ENCODE measurements around the gene ADGRD1.

ADGRD1 gene

DNA sequence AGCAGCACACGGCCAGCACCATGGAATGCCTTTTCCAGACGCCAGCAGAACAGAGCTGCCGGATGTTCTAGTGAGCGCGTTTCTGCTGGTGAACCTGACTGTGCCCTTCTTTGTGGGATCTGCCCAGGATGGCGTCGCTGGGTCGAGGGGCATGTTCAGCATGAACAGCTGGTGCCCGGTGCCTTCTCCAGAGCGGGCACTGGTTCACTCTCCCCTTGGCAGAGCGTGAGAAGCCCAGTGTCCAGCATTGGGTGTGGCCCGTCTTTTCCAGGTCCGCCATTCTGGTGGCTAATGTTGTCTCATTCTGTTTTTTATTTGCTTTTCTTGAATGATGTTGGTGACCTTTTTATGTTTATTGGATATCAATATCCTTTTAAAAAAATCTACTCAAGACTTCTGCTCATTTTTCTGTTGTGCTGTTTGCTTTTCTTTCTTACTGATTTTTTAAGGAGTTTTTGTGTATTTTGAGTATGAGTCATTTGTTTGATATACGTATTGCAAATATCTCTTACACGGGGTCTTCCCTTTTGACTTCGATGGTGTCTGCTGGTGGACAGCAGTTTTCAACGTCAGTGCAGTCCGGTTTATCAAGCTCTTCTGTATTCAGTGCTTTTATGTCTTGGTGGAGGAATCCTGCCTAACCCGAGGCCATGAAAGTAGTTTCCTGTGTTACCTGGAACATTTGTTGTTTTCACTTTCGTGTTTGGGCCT, 74.3 kb downstream of the ADGRD1 start:
- no peak for DNase-seq

DNA sequence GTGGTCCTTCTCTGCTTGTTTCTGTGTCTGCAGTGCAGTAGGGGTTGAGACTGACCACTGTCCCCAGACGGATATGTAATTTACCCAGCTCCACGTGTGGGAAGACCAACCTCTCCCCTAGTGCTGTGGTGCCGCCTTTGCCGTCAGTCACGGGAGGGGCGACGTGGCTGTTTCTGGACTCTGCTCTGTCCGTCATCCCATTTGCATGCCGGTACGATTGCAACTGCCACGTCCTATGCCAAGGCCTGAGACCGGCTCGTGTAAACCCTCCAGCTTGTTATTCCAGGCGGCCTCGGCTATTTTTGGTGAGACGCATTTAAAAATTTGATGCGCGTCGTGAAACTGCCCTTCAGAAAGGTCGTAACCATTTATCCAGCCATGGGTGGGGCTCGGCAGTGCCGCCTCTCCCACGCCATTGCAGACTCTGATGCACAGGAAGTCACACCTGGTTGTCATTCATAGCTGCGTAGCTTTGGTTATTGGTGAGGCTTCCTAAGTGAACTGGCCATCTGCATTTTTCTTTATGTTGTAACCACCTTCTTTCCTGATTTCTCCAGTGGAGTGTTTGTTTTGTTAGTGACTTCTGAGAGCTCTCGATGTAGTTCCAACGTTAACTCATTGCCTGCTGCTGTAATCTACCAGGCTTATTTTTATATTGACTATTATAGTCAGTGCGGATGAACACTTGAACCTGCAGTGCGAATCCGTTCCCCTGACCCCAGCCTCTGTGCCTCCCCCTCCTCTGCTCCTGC, 75.1 kb downstream of the ADGRD1 start:
- no peak for DNase-seq

DNA sequence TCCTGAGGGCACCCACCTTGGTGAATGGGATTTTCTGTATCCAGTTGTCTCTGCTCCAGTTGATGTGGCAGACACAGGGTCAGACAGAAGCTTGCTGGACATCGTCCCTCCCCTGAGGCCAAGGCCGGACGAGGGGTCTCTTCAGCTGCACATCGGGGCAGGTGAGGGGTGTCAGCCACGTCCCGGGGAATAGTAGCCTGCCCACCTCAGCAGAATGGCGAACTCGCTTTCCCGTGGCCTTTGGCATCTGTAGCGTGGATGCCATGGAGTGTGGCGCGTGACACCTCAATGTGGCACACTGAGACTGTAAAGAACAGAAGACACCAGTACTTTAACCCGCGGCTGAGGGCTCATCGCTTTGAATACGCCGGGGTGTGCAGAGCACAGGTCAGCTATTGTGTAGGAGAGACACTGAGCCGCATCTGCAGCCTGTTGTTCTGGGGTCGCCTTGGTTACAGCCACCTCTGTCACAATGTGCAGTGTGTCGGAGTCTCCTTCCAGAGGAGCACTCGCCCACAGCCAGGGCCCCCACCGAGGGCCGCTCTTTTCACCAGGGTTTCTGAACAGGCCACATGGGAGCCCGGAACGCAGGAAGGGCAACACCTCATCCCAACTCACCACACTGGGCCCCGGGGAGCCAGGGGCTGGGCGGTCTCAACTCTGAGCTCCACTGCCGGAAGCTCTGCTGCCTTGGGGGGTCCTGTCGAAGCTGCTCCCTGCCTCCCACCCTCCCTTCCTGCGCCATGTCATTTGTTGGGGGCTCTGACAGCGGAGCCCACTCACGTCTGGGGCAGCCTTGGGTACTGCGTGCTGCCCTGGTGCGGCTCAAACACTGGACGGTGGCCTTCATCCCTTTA, 77.0 kb downstream of the ADGRD1 start:
- DNase-seq = no peak

DNA sequence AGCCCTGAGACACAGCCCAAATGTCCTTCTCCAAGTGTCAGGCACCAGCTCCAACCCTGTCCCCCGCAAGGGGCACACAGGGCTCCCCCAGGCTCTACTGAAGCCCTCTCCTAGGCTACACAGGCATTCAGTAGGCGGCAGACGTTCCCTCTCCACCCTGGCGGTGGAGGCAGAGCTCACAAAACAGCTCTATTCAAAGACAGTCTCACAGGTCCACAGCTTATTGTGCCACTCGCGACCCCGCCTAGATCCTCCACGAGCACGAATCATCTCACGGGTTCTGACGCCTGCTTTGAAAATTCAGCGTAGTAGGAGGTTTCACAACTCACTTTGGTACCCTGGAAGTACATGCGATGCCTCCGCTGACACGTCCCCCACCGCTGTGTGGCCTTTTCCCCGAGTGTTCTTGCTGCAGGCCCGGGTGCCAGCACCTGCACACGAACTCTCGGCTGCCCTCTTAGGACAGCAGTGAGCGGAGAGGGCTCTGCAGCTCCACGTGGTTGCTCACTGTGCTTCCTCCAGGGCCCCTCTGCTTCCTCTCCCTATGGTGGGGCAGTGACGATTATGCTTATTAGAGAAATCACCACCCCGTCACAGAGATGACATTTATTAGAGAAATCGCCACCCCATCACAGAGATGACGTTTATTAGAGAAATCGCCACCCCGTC, 78.5 kb downstream of the ADGRD1 start:
- DNase-seq = no peak

DNA sequence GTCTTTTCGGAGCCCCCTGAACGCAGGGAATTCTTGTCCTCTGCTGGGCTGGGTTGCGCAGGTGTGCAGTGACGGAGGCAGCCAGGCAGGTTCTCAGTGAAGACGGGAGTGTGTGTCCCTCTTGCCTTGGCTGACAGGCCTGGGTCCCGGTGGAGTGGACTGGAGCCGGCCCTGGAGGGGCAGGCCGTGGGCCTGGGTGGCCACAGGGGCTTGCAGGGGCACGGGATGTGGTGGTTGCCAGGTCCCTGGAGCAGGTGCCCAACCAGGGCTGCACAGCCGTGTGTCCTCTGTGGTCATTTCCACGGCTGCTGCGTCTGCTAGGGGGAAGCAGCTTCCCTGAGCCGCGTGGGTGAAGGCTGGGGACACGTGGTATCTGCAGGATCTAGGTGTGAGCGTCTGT, 79.8 kb downstream of the ADGRD1 start:
- DNase-seq = no peak

DNA sequence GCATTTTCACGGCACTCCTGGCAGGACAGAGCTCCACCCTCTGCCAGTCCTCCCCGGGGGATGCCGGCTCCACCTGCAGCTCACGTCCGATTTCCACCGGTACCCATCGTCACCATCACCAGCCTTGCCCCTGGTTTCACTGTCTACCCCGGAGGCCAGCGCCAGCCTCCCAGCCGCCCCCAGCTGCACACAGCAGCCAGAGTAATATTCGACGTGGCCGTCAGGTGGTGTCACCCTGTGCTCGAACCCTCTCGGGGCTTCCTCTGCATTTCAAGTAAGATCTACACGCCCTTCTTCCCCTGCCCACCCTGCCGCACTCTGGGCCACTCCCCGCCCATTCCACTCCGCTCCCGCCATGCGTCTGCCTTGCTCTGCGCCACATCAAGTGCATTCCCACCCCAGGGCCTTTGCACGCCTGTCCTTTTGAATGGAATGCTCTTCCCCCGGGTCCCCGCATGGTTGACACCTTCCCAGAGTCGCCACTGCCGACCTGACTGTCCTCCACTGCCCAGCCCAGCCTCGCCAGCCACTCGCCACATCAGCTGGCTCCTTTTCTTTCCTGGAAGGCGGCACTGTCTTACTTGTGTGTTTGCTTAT, 80.3 kb downstream of the ADGRD1 start:
- no peak for DNase-seq

DNA sequence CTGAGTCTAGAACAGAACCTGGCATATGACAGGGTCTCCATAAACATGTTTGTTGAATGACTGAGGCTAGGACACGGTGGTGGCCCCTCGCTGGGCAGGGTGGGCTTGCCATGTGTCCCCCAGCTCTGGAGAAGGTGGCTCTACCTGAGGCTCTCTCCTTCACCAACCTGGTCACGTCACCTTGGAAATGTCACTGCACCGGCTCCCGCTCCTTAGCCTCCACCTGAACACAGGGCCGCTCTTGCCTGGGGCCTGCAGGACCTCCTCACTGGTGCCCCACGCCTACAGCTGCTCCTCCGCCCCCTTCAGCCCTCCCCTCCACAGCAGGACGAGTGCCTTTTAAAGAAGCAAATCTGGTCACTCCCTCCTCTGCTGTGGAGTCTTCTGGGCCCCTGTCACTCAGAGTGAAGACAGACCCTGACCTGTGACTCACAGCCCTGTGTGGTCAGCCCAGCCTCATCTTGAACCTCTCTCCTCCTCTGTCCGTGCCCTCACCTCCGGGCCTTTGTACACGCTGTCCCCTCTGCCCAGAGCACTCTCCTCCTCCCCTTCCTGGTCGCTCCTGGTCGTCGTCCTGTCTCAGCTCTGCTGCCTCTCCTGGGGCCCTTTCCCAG, 81.0 kb downstream of the ADGRD1 start:
- no peak for DNase-seq

DNA sequence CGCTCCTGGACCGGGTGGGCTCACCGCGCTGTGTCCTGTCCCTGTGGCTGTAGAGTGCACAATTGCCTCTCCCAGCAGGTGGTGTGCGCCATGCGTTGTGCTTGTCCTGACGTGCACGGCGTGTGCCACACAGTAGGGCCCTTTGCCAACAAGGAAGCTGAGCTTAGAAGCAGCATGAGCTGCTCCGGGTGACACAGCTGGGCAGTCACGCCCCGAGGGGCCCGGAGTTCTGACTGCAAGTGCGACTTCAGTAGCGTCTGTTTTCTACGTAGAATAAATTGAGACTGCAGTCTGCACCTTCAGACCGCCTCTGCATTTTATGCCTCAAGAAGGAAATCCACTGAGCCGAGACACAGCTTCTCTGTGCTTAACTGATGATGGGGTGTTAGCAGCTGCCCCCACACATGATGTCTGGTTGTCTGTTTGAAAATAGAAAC, 81.6 kb downstream of the ADGRD1 start:
- DNase-seq = no peak

DNA sequence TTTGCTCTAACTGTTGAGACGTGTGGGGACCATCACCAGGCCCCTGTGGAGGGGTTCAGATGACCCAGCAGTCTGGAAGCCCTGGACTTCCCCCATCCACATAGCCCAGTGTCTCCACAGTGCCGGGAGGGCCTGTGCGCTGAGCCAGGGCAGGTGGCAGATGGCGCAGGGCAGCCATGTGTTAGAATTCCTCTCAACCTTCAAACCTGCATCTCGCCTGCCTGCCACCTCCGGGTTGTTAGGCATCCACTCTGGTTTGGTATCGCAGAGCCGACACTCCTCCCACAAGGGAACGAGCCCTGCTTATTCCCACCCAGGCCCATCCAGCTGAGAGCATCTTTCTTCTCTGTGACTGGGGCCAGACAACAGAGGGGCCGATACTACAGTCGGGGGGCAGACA, 84.5 kb downstream of the ADGRD1 start:
- no peak for DNase-seq

DNA sequence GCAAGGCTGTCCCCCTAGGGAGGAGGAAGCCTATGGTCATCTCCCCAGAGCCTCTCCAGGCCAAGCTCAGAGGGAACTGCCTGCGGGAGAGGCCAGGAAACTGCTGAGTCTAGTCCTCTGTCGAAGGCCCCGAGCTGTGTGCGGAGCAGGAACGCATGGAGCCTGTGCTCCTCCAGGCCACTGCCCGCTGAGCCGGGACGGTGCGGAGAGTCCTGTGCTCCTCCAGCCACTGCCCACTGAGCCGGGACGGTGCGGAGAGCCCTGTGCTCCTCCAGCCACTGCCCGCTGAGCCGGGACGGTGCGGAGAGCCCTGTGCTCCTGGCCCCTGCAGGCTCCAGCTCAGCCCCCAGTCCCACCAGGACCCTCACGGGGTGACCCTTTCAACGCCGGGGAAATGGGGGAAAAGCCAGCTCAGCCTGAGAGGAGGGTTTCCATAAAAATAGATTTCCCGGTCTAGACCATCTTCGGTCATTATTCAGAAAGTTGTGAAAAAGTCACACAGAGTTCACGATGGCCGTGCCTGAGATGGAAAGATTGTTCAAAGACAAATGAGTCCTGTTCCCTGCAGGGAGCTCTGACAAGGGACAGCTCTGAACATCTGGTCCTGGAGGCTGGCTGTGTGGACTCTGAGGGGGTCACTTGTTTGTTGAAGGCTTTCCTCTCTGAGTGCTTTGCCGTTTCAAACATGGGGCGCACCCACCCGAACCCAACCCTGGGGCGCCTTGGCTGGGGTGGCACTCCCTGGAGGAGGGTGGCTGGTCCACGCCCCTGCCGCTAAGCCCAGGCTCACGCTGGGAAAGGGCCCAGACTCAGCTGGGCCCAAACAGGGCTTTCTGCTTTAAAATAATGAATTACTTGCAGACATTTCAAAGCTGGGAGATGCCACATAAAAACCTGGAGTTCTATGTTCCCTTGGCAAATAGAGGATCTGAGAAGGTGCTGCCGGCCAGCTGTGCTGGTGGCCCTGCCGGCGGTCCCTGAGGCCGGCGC, 85.5 kb downstream of the ADGRD1 start:
- DNase-seq = no peak

DNA sequence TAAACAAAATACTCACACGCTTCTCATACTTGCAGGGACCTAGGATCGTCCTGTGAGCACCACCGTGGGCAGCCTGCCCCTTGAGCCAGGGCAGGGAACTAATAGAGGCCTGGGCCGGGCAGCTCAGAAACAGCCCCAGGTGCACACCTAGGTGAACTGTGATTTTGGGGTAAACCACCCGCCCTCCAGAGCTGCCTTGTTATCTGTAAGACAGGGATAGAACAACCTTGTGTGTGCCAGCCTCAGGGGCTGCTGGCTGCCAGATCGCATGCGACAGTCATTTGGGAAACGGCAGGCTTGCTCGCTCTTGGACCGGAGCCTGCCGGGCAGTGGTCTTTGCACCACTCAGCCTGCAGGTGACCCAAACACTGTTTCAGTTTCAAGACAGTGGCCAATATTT, 86.8 kb downstream of the ADGRD1 start:
- no peak for DNase-seq

DNA sequence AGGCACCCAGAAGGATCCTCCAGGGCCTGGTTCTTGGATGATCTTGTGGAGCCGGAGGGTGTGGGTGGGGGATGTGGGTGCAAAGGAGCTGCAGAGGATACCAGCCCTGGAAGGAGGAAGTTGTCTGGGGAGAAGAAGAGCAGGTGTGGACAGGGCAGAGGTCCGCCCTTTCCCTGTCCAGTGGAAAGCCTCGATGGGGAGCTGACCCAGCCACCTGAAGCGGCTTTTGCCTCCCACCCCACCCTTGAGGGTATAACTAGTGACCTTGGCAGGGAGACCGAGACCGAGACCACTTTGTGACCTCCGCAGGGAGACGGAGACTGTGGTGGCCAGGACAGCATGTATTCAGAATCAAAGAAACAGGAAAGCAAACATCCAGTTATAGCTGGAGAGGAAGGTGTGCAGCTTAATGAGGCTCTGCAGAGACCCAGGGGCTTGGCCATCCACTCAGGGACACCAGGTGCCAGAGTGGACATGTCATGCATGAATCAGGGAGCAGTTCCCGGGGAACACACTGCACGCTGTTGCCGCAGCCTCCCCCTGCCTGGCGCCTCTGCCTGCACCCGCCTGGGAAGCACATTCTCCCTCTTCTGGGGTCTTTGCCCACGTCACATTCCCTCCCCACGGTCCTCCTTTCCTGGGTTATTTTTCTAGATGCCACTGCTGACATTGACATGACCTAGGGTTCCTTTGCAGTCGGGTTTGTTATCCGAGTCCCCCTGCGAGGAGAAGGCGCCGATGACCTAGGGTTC, 87.7 kb downstream of the ADGRD1 start:
- DNase-seq = no peak

DNA sequence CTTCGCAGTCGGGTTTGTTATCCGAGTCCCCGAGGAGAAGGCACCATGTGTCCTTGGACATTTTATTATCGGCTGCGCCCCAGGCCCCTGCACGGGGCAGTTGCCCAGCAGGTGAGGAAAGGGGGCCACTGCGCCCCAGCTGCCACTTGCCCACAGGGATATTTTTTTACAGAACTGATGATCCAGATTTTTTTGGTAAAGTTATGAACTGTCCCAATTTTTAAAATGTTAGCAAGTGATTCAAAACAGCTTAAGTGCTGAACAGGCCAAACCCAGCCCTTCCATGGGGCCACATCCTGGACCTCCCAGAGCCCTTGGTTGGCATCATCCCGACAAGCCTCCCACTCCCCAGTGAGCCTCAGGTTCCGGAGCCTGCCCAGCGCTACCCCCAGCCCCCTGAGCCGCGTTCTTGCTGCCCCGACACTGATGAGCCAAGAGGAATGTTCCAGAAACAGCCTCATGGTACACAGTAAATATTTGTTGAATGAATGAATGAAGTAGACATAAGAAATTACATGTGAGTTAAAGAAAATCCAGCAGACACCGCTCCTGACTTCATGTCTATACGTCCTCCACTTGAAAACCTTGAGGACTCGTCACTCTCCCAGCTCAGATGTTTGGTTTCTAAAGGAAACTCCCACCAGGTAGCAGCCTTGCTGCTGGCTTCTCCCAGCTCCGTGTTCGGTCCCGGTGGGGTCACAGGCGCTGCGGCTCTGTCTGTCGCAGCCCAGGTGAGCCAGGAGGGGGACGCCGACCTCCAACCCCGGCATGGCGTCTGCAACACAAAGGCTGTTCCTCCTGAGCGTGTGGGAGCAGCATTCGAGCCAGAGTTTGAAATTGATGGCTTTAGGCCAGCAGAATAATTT, 88.5 kb downstream of the ADGRD1 start:
- no peak for DNase-seq

DNA sequence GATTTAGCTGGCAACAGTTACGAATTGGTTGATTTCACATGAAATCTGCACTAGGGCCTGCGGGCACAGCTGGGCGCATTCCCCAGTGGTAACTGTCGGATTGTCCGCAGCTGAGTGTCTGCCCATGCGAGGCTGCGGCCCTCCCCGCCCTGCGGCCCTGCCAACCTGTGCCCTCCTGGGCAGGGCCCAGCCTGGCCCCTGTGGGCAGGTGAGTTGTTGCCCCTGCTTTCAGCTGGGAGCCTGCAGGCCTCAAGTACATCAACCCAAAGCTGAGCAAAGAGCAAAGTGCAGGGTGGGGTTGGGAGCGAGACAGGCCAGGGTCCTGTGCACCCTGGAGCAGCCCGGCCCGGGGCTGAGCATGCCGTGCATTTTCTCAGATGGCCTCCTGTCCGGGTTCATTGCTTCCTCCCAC, 89.1 kb downstream of the ADGRD1 start:
- DNase-seq = no peak

DNA sequence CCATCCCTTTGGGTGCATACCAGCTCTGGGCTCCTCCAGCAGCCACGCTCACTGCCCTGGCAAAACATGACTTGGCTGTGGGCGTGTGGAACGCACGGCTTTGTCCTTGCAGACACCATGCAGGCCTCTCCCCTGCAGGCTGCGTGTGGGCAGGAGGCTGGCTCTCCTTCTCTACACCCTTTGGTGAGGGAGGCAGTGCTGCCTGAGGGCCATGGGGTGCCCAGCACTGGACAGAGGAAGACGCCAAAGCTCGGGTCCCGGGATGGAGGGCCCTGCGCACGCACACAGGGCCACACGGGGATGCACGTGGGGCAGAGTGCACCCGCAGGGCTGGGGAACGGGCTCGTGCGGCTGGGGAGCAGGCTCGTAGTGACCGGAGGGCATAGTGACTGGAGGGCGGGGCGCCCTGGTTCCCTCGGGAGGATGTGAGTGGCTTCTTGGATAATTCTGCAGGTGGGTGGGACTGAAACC, 89.7 kb downstream of the ADGRD1 start:
- no peak for DNase-seq

DNA sequence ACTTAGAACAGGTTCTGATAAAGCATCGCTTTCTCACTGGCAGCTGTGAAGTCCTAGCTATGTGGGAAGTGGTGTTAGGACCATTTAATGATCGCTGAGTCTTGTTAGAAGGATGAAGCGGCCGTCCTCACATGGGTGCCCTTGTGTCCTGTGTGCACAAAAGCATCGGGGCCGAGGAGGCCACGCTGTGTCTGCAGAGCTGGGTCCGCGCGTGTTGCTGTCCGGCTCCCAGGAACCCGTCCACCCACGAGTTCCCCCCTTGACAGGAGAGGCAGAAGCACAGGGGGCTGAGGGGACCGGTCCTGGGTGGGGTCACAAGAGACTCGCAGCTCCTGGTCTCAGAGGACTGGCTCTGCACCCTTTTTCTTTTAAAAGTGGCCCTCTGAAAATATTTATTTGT, 90.4 kb downstream of the ADGRD1 start:
- DNase-seq = no peak

DNA sequence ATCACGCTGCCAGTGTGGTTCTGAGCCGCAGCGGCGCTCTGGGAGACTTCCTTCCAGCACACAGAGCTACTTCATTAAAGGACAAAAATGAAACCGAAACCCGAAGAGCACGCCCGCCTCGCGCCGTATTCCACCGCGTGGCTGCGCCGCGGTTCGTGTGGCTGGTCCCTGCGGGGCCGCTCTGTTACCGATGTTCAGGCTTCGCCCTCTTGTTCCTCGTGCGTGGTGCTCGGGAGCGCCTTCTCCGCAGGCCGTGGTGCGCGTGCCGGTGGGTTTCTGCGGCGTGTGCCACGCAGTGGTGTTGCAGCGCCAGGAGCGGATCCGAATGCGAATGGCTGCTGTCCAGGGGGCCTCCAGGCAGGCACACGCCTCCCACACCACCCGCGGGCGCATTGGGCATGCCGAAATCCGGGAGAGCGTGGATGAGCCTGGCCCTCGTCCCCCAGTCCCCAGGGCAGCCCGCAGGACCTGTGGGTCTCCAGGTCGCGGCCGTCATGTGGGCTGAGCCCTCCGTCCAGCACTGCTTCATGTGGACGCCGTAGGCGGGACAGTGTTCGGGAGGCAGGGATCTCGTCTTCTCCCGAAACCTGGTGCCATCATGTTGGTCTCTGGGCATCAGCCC, 91.2 kb downstream of the ADGRD1 start:
- DNase-seq = no peak

DNA sequence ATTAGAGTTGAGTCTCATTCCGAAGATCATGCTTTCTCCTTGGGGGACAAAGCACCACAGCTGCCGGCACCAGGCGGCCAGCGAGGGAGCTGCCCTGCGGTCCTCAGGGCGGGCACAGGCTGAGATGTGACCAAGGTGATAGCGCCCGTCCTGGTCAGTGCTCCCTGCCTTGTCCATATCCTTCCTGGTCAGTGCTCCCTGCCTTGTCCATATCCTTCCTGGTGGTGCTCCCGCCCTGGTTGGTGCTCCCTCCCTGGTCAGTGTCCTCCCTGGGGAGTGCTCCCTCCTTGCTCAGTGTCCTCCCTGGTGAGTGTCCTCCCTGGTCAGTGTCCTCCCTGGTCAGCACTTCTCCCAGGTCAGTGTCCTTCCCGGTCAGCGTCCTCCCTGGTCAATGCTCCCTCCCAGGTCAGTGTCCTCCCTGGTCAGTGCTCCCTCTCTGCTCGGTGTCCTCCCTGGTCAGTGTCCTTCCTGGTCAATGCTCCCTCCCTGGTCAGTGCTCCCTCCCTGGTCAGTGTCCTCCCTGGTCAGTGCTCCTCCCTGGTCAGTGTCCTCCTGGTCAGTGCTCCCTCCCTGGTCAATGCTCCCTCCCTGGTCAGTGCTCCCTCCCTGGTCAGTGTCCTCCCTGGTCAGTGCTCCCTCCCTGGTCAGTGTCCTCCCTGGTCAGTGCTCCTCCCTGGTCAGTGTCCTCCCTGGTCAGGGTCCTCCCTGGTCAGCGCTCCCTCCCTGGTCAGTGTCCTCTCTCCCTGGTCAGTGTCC, 92.2 kb downstream of the ADGRD1 start:
- no peak for DNase-seq

Data from stimulated activated CD4-positive, alpha-beta T cell treated with anti-CD3 and anti-CD28 coated beads, Interleukin-2, amount 100 ng/mL, for 48 hours (primary cell).